H4 (cell line): ENCODE data around the gene YARS2. TPM values are rescaled to one million over a fixed set of nuclear protein-coding genes. Genes with fewer than 3 reads are reported as not detected.
A peak's percentile ranks its signal among the peaks of the same experiment; 100 is the strongest.

ENCODE experiments used
- DNase-seq: peaks from one replicate; pipeline ENCODE4 v3.0.0-alpha.2; 2015; ENCODE audit warnings: low spot score
- total RNA-seq: library from RNA; depleted of rRNA; stranded (reverse); fragments of >200 nt; shearing (Covaris generic); gene quantifications from 2 replicates; pipeline ENCODE4 v1.2.3, GENCODE V29; 2014; rRNA removed

YARS2 gene
- 57.4 and 59.4 TPM in 2 replicates for total RNA-seq

GRCh38 chr12:32755654-32756475, at the start of gene YARS2:
Gene YARS2, minus strand, starts transcription at chr12:32755897. Its CDS starts 23 bp downstream, at chr12:32755874.
- peak; percentile 98 for DNase-seq

- DNase-seq = no peak
Observed at GRCh38 chr12:32804301-32804700, 48.6 kb upstream of the YARS2 start.

- no peak for DNase-seq
Observed at GRCh38 chr12:32801269-32801980, 45.7 kb upstream of the YARS2 start.

- no peak for DNase-seq
Observed at GRCh38 chr12:32794281-32794680, 38.6 kb upstream of the YARS2 start.

GRCh38 chr12:32789916-32790315, 34.2 kb upstream of the YARS2 start:
- DNase-seq = no peak

DNA sequence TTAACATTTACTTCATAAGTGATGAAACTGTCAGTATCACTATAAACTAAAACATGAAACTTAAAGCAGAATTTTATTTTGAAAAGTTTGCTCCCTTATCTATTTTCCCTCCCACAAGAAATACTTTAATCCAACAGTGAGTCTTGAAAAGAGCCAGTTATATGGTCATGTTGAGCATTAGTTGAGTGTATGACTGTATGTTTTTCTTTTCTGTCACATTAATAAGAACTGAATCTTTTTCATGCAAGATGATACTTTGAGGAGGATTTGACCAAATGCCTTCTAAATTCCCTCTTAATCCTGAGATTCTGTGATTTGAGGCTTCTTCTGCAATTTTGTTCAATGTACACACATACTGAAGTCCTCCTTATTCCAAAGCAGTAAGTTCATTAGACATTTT, 33.7 kb upstream of the YARS2 start:
- no peak for DNase-seq

DNA sequence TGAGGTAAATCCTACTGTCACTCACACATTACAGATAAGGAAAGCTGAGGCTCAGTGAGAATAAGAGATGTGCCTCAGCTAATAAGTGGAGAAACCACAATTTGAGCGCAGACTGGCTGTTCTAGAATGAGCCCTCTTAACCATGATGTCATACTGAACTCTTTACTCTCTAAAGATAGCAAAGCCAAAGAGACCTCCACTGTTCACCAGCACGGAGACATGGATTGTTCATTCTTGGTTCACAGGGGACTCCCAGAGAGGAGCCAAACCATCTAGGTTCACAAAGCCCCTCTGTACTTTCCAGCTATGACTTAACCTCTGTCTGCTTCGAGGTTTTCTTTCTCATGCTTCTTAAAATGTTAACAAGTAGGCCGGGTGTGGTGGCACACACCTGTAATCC, 32.7 kb upstream of the YARS2 start:
- no peak for DNase-seq

DNA sequence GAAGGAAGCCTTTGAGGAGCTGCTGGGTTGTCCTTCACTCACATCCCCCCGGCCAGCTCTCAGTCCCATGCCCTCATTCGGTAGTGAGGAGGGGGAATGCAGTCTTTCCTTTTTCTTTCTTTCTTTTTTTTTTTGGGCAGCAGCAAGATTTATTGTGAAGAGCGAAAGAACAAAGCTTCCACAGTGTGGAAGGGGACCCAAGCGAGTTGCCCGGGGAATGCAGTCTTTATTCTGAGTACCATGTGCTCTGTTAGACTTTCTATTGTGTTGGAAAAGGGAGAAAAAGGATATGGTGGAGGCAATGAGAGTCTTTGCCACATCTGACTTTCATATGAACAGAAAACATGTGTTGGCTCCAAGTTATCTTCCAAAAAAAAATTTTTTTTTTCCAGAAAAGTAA, 29.9 kb upstream of the YARS2 start:
- no peak for DNase-seq

- no peak for DNase-seq
Observed at GRCh38 chr12:32783029-32783428, 27.3 kb upstream of the YARS2 start.

GRCh38 chr12:32780071-32780470, 24.4 kb upstream of the YARS2 start:
- DNase-seq = no peak

- DNase-seq = no peak
Observed at GRCh38 chr12:32777691-32778175, 22.0 kb upstream of the YARS2 start.

- no peak for DNase-seq
Observed at GRCh38 chr12:32777159-32777558, 21.5 kb upstream of the YARS2 start.

DNA sequence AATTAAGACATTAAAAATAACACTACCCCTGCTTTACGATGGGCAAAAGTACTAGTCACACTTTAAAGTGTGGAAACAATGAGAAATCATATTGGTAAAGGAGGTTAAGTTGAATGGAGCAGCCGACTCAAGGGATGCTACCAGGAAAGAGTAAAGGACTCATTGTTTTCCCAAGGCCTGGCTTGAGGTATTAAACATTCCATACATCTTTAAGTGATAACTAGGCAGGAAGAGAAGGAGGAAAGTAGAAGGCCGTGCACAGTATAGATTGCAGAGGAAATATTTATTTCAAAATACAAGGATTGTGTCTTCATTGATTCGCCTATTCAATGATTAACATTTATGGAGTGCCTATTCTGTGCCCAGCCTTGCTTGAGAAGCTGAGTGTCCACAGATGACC, 20.6 kb upstream of the YARS2 start:
- no peak for DNase-seq

DNA sequence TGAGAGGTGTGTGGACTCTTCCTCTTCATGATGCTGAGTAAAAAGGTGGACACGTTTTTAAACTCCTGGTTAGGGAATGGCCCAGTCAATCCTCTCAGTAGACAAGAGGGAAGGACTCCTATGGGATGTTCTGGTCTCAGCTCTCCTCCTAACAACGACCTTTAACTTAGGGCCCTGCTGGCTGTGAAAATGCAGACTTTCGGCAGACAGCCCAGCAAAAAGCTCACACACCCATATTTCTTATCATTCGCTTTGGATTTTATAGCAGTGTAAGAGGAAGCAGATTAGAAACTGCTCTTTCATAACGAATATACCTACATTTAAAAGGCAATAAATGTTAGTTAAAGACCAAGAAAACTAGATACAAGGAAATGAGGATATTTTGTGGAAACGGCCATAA, 18.0 kb upstream of the YARS2 start:
- DNase-seq = no peak

DNA sequence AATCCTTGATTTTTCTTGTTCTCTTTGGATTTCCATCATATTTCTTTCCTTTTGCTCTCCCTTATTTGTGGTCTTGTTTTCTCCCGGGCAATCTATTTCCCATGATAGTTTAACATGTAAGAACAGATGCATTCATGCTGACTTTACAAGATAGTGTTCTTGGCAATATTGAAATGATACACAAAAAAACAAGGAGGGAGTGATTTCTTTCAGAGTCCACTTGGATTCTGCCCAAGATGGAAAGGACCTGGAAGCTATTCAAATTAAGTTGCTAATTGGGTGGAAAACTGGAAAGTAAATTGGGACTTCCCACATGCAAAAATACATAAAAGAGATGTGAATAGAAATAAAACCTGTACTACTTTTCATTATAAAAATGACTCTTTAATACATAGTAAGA, 14.4 kb upstream of the YARS2 start:
- no peak for DNase-seq

DNA sequence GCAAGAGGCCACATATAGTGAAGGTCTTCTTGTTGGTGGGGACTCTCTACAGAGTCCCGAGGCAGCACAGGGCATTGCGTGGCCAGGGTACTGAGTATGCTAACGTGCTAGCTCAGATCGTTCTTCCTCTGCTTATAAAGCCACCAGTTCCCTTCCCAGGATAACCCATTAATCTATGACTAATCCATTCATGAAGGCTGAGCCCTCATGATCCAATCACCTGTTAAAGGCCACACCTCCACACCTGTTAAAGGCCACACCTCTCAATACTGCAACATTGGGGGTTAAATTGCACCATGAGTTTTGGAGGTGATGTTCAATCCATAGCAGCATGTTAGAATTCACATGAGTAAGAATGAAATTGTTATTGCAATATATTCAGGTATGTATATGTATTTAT, 12.8 kb upstream of the YARS2 start:
- no peak for DNase-seq

- DNase-seq = peak; percentile 74
Observed at GRCh38 chr12:32765906-32766305, 10.2 kb upstream of the YARS2 start.

DNA sequence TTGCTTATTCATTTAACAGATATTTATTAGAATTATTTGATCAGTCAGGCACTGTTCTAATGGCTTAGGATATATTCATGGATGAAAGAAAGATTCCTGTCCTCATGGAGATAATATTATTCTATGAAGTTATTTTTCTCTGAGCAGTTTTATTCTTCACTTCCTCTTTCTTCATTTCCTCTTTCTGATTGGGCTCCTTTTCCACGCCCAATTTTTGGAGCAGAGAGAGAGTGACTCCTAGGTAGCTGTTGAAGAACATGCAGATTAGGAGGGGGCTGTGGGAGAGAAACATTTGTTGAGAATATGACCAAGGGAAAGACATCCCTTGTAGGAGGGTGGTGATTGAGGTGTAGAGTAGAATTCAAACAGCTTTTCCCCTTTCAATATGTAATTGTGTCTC, 6.0 kb upstream of the YARS2 start:
- no peak for DNase-seq

DNA sequence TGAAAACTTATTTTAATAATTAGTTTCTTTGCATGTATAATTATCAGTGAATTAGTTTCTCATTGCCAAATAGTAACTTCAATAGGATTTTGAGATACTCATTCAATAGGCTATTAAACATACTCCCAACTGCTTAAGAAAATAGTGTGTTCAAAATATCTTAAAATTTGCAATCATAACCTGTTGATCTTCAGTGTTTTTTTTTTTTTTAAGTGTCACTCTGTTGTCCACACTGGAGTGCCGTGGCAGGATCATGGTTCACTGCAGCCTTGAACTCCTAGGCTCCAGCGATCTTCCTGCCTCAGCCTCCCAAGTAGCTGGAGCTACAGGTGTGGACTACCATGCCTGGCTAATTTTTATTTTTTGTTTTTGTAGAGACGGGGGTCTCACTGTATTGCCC, 1.5 kb upstream of the YARS2 start:
- DNase-seq = no peak

DNA sequence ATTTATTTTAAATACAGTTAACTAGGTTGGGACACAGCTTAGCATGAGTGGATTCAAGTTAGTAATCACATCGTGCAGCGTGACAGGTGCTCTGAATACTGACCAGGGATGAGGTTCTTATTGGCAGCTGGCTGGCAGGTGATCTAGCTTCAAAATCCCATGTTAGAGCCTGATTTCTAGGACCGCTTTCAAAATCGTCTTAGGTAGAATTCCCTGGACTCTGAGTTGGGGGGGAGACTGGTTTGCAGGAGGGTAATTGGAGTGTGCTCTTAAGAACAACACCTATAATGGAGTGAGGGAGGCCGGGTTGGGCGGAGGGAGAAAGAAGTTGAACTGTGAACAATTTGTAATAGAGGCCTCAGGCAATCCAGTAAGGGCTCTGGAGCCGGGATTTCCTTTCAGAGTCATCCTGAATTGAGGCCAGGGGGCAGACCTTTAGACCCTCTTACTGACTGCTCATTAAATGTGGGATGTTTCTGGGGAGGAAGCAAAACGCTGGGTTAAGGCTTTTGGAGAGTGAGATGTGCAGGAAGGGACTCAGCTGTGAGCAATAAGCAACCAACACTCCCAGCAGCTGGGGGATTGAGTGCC, 874 bp upstream of the YARS2 start:
- no peak for DNase-seq

GRCh38 chr12:32755051-32755653, 545 bp downstream of the YARS2 start:
- peak; percentile 79 for DNase-seq

DNA sequence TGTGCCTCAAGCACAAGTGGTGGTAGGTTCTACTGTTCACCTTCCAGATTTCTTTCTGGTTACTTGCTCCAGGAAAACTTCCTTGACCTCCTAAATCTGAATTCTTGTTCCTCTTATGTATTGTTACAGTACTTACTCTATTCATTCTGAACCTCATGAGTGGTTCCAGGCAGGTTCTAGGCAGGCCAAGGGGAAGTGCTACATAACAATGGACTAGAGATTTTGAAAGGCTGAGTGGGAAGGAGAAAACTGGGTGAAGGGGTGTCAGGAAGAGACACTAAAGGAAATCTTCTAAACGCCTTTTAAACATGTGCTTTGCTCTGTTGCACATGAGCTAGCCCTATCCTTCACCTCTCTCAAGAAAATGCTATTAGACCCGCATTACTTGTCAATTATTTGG, 1.6 kb downstream of the YARS2 start:
- DNase-seq = no peak
